Breast epithelium (tissue), 4 donors: ENCODE measurements around the gene STARD3NL. TPM values are rescaled to one million over a fixed set of nuclear protein-coding genes. Genes with fewer than 3 reads are reported as not detected.

Experiments
- DNase-seq, 2 donors: peaks; one replicate each; pipeline ENCODE4 v3.0.0-alpha.2; 2019; ENCODE audit warnings: low spot score in 2 of 2
- H3K27ac ChIP-seq, 2 donors: fragments of 200-600 bp; sonication (generic) in 1 of 2; one replicate each; pipeline ENCODE4 v1.5.1; 2016 to 2019; ENCODE audit warnings: mild to moderate bottlenecking in 1 of 2
- H3K27me3 ChIP-seq, 2 donors: fragments of 200-600 bp; sonication (generic) in 1 of 2; one replicate each; pipeline versions ENCODE4 v1.5.1 to v1.6.0; 2017 to 2019; ENCODE audit warnings: control low read depth in 1 of 2, mild to moderate bottlenecking in 1 of 2
- H3K36me3 ChIP-seq: fragments of 200-600 bp; one replicate; pipeline ENCODE4 v1.5.1; 2019
- H3K4me1 ChIP-seq, 2 donors: fragments of 200-600 bp; sonication (generic); one replicate each; pipeline ENCODE4 v1.5.1; 2016 to 2019; ENCODE audit warnings: control low read depth in 1 of 2
- H3K4me3 ChIP-seq, 3 donors: fragments of 200-600 bp; sonication (generic); 1 replicate in 2 of 3; 2 replicates in 1 of 3; pipeline ENCODE4 v1.5.1; 2016 to 2019; ENCODE audit warnings: mild to moderate bottlenecking in 3 of 3, moderate library complexity in 2 of 3
- H3K9me3 ChIP-seq, 2 donors: fragments of 200-600 bp; sonication (generic) in 1 of 2; one replicate each; pipeline ENCODE4 v1.5.1; 2016 to 2019; ENCODE audit warnings: control low read depth in 1 of 2
- CTCF ChIP-seq, 3 donors: fragments of 450-650 bp; IDR thresholded peaks; one replicate each; pipeline ENCODE4 v1.5.1; 2016 to 2017; ENCODE audit warnings: antibody characterized with exemption in 3 of 3, mild to moderate bottlenecking in 3 of 3, moderate library complexity in 3 of 3
- POLR2A ChIP-seq: fragments of 450-650 bp; IDR thresholded peaks from one replicate; pipeline ENCODE4 v1.6.1; 2016; ENCODE audit warnings: antibody characterized with exemption, mild to moderate bottlenecking, moderate library complexity
- POLR2AphosphoS5 ChIP-seq, 3 donors: sonication (generic); formaldehyde crosslinking; IDR thresholded peaks; one replicate each; pipeline ENCODE4 v1.6.1; 2017; ENCODE audit warnings: antibody characterized with exemption in 3 of 3
- intact Hi-C: fragments of 100-400 bp; cut with DNase I; formaldehyde crosslinking; loops from one replicate; pipeline ENCODE4 v1.15.1; 2023; ENCODE audit warnings: low total_unique reads
- total RNA-seq, 3 donors: library from RNA; depleted of rRNA; stranded (reverse); fragments of >200 nt; gene quantifications; one replicate each; pipeline ENCODE4 v1.1.0, GENCODE V29; 2016

Gene STARD3NL
- total RNA-seq, 3 donors from 2014 or later: 36.8 to 42.9 (median 42.6) TPM

GRCh38 chr7:38179776-38180226, 1.8 kb downstream of the STARD3NL start:
- TF ChIP-seq POLR2AphosphoS5 (IDR thresholded peaks at IDR 0.05): no peak
- no peak for TF ChIP-seq CTCF (IDR thresholded peaks at IDR 0.05)
- TF ChIP-seq POLR2A: no peak
- intact Hi-C loops: no loop called here
- Histone ChIP-seq H3K36me3 (no peaks in the 10 kb centered on the region), H3K4me1 (peaks cover 6 to 7% of the 10 kb centered on the region in 2 donors), H3K27ac (peak overlapping the region; percentile 90 to 95), H3K9me3 (no peaks in the 10 kb centered on the region), H3K4me3 (peak overlapping the region in 1 of 3 donors; percentile 75), H3K27me3 (no peaks in the 10 kb centered on the region)
- no peak for DNase-seq

- no peaks in the 10 kb centered on the region for H3K9me3 ChIP-seq
- H3K27me3 ChIP-seq: no peaks in the 10 kb centered on the region
- TF ChIP-seq CTCF (IDR thresholded peaks at IDR 0.05): no peak
- no peak for TF ChIP-seq POLR2A
- TF ChIP-seq POLR2AphosphoS5 (IDR thresholded peaks at IDR 0.05): no peak
- H3K27ac ChIP-seq: no peak overlapping the region
- intact Hi-C loops: no loop called here
- peaks cover 6 to 7% of the 10 kb centered on the region in 2 donors for H3K4me1 ChIP-seq
- no peaks in the 10 kb centered on the region for H3K36me3 ChIP-seq
- no peak overlapping the region for H3K4me3 ChIP-seq
- DNase-seq: no peak
Measured at GRCh38 chr7:38181111-38181510, 3.1 kb downstream of the STARD3NL start.

- no peak for DNase-seq
- TF ChIP-seq POLR2A: no peak
- no peak for TF ChIP-seq POLR2AphosphoS5 (IDR thresholded peaks at IDR 0.05)
- TF ChIP-seq CTCF (IDR thresholded peaks at IDR 0.05): no peak
- no peaks in the 10 kb centered on the region for H3K27me3 ChIP-seq
- no peak overlapping the region for H3K4me3 ChIP-seq
- no peaks in the 10 kb centered on the region for H3K36me3 ChIP-seq
- H3K4me1 ChIP-seq: peaks cover 6 to 7% of the 10 kb centered on the region in 2 donors
- no peak overlapping the region for H3K27ac ChIP-seq
- no peaks in the 10 kb centered on the region for H3K9me3 ChIP-seq
- intact Hi-C loops: no loop called here
Measured at GRCh38 chr7:38182450-38182849, 4.4 kb downstream of the STARD3NL start.

- DNase-seq: no peak
- Histone ChIP-seq H3K27me3 (no peaks in the 10 kb centered on the region), H3K9me3 (no peaks in the 10 kb centered on the region), H3K4me1 (no peaks in the 10 kb centered on the region), H3K27ac (no peak overlapping the region), H3K4me3 (no peak overlapping the region), H3K36me3 (no peaks in the 10 kb centered on the region)
- TF ChIP-seq POLR2AphosphoS5 (IDR thresholded peaks at IDR 0.05): no peak
- no peak for TF ChIP-seq POLR2A
- TF ChIP-seq CTCF (IDR thresholded peaks at IDR 0.05): no peak
- intact Hi-C loops: no loop called here
Measured at GRCh38 chr7:38185395-38186307, 7.6 kb downstream of the STARD3NL start.

GRCh38 chr7:38186593-38187314, 8.7 kb downstream of the STARD3NL start:
- H3K4me3 ChIP-seq: no peak overlapping the region
- no peak overlapping the region for H3K27ac ChIP-seq
- H3K4me1 ChIP-seq: no peaks in the 10 kb centered on the region
- no peaks in the 10 kb centered on the region for H3K36me3 ChIP-seq
- intact Hi-C loops: no loop called here
- no peaks in the 10 kb centered on the region for H3K27me3 ChIP-seq
- TF ChIP-seq POLR2AphosphoS5 (IDR thresholded peaks at IDR 0.05) (no peak), CTCF (IDR thresholded peaks at IDR 0.05) (no peak), POLR2A (no peak)
- DNase-seq: no peak
- H3K9me3 ChIP-seq: peaks cover 0 to 1% of the 10 kb centered on the region in 2 donors
